MM.1S (cell line): Measurements from ENCODE around the gene SEPTIN8.

Source experiments
- DNase-seq: peaks from one replicate; pipeline ENCODE4 v3.0.0-alpha.2; 2015
- H2AFZ ChIP-seq: fragments of 300-600 bp; sonication (generic); 2 replicates; pipeline ENCODE4 v1.6.0; 2016; ENCODE audit warnings: antibody characterized with exemption, low read length
- H3F3A ChIP-seq: fragments of 300-600 bp; sonication (generic); 2 replicates; pipeline ENCODE4 v1.6.1; 2016; ENCODE audit warnings: mild to moderate bottlenecking, antibody characterized with exemption, low read length, moderate library complexity, mixed read lengths; ENCODE audit not compliant: insufficient read depth
- H3K27ac ChIP-seq: fragments of 300-600 bp; sonication (generic); 2 replicates; pipeline ENCODE4 v1.5.1; 2016; ENCODE audit warnings: mild to moderate bottlenecking, low read length
- H3K27me3 ChIP-seq: fragments of 300-600 bp; sonication (generic); replicated peaks from 2 replicates; pipeline ENCODE4 v1.6.0; 2016; ENCODE audit warnings: low read length; ENCODE audit not compliant: insufficient read depth
- H3K36me3 ChIP-seq: fragments of 300-600 bp; sonication (generic); replicated peaks from 2 replicates; pipeline ENCODE4 v1.6.1; 2016; ENCODE audit warnings: mild to moderate bottlenecking, low read length, mixed read lengths; ENCODE audit not compliant: insufficient read depth
- H3K4me1 ChIP-seq: fragments of 300-600 bp; sonication (generic); 2 replicates; pipeline ENCODE4 v1.6.1; 2016; ENCODE audit warnings: low read length, mixed read lengths
- H3K4me2 ChIP-seq: fragments of 300-600 bp; sonication (generic); 2 replicates; pipeline ENCODE4 v1.6.0; 2016; ENCODE audit warnings: low read depth, low read length
- H3K4me3 ChIP-seq: fragments of 300-600 bp; sonication (generic); 2 replicates; pipeline ENCODE4 v1.5.1; 2016; ENCODE audit warnings: low read length, mixed read lengths
- H3K79me2 ChIP-seq: fragments of 300-600 bp; sonication (generic); 2 replicates; pipeline ENCODE4 v1.6.1; 2016; ENCODE audit warnings: mixed run types, low read length, mixed read lengths
- H3K9ac ChIP-seq: fragments of 300-600 bp; sonication (generic); 2 replicates; pipeline ENCODE4 v1.6.1; 2016; ENCODE audit warnings: low read length, mixed read lengths
- H3K9me2 ChIP-seq: fragments of 300-600 bp; sonication (generic); replicated peaks from 2 replicates; pipeline ENCODE4 v1.6.1; 2016; ENCODE audit warnings: mild to moderate bottlenecking, low read length, mixed read lengths; ENCODE audit not compliant: insufficient read depth
- H3K9me3 ChIP-seq: fragments of 300-600 bp; sonication (generic); replicated peaks from 2 replicates; pipeline ENCODE4 v1.6.1; 2016; ENCODE audit warnings: mild to moderate bottlenecking, low read length, mixed read lengths; ENCODE audit not compliant: insufficient read depth
- H4K20me1 ChIP-seq: fragments of 300-600 bp; sonication (generic); 2 replicates; pipeline ENCODE4 v1.6.1; 2016; ENCODE audit warnings: mild to moderate bottlenecking, low read length, moderate library complexity, mixed read lengths; ENCODE audit not compliant: insufficient read depth
- EZH2 ChIP-seq: fragments of 300-600 bp; sonication (generic); optimal IDR thresholded peaks from 2 replicates; pipeline ENCODE3; 2017; ENCODE audit warnings: low read depth, mild to moderate bottlenecking, antibody characterized with exemption, low read length, mixed read lengths
- EZH2phosphoT487 ChIP-seq: fragments of 300-600 bp; sonication (generic); IDR thresholded peaks from 2 replicates; pipeline ENCODE4 v1.6.1; 2018; ENCODE audit warnings: antibody characterized with exemption, low read length
- TF ChIP-seq, protein P1 (sequence below): fragments of 300-600 bp; sonication (generic); IDR thresholded peaks from 2 replicates; pipeline ENCODE4 v1.5.1; 2016; ENCODE audit warnings: antibody characterized with exemption, low read length, mixed read lengths

Gene SEPTIN8

DNA sequence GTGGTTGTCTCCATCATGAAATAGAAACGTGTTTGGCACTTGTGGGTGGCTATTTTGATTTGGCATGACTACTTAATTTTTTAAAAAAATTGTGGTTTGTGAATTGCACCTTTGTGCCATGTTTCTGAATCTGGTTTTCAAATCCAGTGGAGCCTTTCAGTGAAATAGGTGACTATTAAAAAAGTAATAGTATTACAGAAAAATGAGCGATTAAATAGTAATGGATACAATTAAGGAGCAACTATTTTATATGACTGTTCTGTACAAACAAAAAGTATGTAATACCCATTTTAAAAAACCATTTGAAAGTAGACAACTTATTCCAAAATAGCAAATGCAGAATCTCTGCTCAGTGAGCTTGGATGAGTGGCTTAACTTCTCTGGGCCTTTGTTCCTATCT is 39.0 kb upstream of the SEPTIN8 start:
- no peaks in the 10 kb centered on the region for H3K79me2 ChIP-seq
- no peak overlapping the region for H3K9ac ChIP-seq
- no peaks in the 10 kb centered on the region for H3K9me3 ChIP-seq
- TF ChIP-seq, protein P1, sequence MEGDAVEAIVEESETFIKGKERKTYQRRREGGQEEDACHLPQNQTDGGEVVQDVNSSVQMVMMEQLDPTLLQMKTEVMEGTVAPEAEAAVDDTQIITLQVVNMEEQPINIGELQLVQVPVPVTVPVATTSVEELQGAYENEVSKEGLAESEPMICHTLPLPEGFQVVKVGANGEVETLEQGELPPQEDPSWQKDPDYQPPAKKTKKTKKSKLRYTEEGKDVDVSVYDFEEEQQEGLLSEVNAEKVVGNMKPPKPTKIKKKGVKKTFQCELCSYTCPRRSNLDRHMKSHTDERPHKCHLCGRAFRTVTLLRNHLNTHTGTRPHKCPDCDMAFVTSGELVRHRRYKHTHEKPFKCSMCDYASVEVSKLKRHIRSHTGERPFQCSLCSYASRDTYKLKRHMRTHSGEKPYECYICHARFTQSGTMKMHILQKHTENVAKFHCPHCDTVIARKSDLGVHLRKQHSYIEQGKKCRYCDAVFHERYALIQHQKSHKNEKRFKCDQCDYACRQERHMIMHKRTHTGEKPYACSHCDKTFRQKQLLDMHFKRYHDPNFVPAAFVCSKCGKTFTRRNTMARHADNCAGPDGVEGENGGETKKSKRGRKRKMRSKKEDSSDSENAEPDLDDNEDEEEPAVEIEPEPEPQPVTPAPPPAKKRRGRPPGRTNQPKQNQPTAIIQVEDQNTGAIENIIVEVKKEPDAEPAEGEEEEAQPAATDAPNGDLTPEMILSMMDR = no peak
- TF ChIP-seq EZH2 = no peak
- TF ChIP-seq EZH2phosphoT487 = no peak
- no peak overlapping the region for H2AFZ ChIP-seq
- H4K20me1 ChIP-seq = no peaks in the 10 kb centered on the region
- DNase-seq = no peak
- H3K27me3 ChIP-seq = no peaks in the 10 kb centered on the region; the same call in 1 of the 2 replicates
- no peaks in the 10 kb centered on the region for H3K9me2 ChIP-seq
- no peak overlapping the region for H3K4me2 ChIP-seq
- no peak overlapping the region for H3K27ac ChIP-seq
- H3K4me1 ChIP-seq = no peaks in the 10 kb centered on the region
- H3F3A ChIP-seq = no peaks in the 10 kb centered on the region
- no peaks in the 10 kb centered on the region for H3K36me3 ChIP-seq
- no peak overlapping the region for H3K4me3 ChIP-seq

DNA sequence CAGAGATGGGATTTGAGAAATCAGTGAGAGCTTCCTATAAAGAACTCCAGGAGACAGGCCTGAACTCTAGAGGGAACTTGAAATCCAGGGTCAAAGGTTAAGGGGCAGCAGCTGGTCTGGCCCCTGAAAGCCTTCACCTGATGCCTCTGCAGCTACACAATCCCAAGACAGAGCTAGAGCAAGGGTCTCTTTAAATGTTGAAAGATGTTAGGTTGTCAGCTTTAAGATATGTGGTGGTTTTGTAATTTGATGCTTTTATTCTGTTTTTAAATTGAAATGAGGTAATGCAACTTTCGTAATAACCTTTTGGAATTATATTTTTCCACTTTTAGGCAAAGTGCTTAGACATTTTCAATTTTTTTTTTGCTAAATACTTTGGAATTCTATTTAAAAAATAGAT is 38.4 kb upstream of the SEPTIN8 start:
- Histone ChIP-seq H3K9me3 (no peaks in the 10 kb centered on the region), H2AFZ (no peak overlapping the region), H3K4me1 (no peaks in the 10 kb centered on the region), H4K20me1 (no peaks in the 10 kb centered on the region), H3K36me3 (no peaks in the 10 kb centered on the region), H3K27ac (no peak overlapping the region), H3K4me2 (no peak overlapping the region), H3K9me2 (no peaks in the 10 kb centered on the region), H3F3A (no peaks in the 10 kb centered on the region), H3K9ac (no peak overlapping the region), H3K79me2 (no peaks in the 10 kb centered on the region), H3K4me3 (no peak overlapping the region), H3K27me3 (no peaks in the 10 kb centered on the region; the same call in 1 of the 2 replicates)
- no peak for DNase-seq
- TF ChIP-seq EZH2phosphoT487 (no peak), EZH2 (no peak)
- TF ChIP-seq, protein P1 = no peak

DNA sequence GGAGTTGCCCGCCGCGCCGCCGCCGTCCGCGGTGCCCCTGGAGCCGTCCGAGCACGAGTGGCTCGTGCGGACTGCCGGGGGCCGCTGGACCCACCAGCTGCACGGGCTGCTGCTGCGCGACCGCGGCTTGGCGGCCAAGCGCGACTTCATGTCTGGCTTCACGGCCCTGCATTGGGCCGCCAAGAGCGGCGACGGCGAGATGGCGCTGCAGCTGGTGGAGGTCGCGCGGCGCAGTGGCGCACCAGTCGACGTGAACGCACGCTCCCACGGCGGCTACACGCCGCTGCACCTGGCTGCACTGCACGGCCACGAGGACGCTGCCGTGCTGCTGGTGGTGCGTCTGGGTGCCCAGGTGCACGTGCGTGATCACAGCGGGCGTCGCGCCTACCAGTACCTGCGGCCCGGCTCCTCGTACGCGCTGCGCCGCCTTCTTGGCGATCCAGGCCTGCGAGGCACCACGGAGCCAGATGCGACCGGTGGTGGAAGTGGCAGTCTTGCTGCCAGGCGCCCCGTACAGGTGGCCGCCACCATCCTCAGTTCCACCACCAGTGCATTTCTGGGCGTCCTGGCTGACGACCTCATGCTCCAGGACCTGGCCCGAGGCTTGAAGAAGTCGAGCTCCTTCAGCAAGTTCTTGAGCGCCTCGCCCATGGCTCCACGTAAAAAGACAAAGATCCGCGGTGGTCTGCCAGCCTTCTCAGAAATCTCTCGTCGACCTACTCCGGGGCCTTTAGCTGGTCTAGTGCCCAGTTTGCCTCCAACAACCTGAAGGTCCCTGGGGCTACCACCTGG is 37.7 kb upstream of the SEPTIN8 start:
- H3K36me3 ChIP-seq = no peaks in the 10 kb centered on the region
- no peaks in the 10 kb centered on the region for H3F3A ChIP-seq
- no peak overlapping the region for H2AFZ ChIP-seq
- no peak for DNase-seq
- no peak overlapping the region for H3K27ac ChIP-seq
- no peak for TF ChIP-seq EZH2
- TF ChIP-seq, protein P1 = no peak
- no peak for TF ChIP-seq EZH2phosphoT487
- no peaks in the 10 kb centered on the region for H3K9me2 ChIP-seq
- H3K79me2 ChIP-seq = no peaks in the 10 kb centered on the region
- no peak overlapping the region for H3K4me3 ChIP-seq
- H3K27me3 ChIP-seq = no peaks in the 10 kb centered on the region; the same call in 1 of the 2 replicates
- no peaks in the 10 kb centered on the region for H3K4me1 ChIP-seq
- no peaks in the 10 kb centered on the region for H4K20me1 ChIP-seq
- H3K9me3 ChIP-seq = no peaks in the 10 kb centered on the region
- H3K4me2 ChIP-seq = no peak overlapping the region
- no peak overlapping the region for H3K9ac ChIP-seq
